ENCODE measurements around the gene CPNE6. TPM values are rescaled to one million over a fixed set of nuclear protein-coding genes. Genes with fewer than 3 reads are reported as not detected.

Gene CPNE6
- total and polyA plus RNA-seq, 2 of the 8 experiments (the other 6 are each of a cell fraction or from before 2014, with no cell fraction given) = 0.05 TPM; not detected in 1

GRCh38 chr14:24084440-24084839 lies 13.1 kb downstream of the CPNE6 start (continued):
- TF ChIP-seq, protein P1, sequence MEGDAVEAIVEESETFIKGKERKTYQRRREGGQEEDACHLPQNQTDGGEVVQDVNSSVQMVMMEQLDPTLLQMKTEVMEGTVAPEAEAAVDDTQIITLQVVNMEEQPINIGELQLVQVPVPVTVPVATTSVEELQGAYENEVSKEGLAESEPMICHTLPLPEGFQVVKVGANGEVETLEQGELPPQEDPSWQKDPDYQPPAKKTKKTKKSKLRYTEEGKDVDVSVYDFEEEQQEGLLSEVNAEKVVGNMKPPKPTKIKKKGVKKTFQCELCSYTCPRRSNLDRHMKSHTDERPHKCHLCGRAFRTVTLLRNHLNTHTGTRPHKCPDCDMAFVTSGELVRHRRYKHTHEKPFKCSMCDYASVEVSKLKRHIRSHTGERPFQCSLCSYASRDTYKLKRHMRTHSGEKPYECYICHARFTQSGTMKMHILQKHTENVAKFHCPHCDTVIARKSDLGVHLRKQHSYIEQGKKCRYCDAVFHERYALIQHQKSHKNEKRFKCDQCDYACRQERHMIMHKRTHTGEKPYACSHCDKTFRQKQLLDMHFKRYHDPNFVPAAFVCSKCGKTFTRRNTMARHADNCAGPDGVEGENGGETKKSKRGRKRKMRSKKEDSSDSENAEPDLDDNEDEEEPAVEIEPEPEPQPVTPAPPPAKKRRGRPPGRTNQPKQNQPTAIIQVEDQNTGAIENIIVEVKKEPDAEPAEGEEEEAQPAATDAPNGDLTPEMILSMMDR (IDR thresholded peaks at IDR 0.05; ENCODE audit: control extremely low read depth in 1 of 3, insufficient read depth in 1 of 3, low read depth in 1 of 3, low read length in 3 of 3) = no peak
- TF ChIP-seq EP300 (IDR thresholded peaks at IDR 0.05; ENCODE audit: borderline replicate concordance in 1 of 2, low read depth in 2 of 2, low read length in 2 of 2) = no peak
- TF ChIP-seq BCL11A (IDR thresholded peaks at IDR 0.05; ENCODE audit: low read depth in 2 of 2, low read length in 2 of 2) = no peak
- TF ChIP-seq, protein P2, sequence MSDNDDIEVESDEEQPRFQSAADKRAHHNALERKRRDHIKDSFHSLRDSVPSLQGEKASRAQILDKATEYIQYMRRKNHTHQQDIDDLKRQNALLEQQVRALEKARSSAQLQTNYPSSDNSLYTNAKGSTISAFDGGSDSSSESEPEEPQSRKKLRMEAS (IDR thresholded peaks at IDR 0.05) = no peak
- TF ChIP-seq KDM1A (IDR thresholded peaks at IDR 0.05; ENCODE audit: borderline replicate concordance, low read length) = no peak
- no peak for TF ChIP-seq SP4 (IDR thresholded peaks at IDR 0.05; ENCODE audit: low read length)

Data from H1 (cell line).